ENCODE measurements around the gene AKR1C1. TPM values are rescaled to one million over a fixed set of nuclear protein-coding genes. Genes with fewer than 3 reads are reported as not detected.

Gene AKR1C1
- total and polyA plus RNA-seq, 2 donors (not counting 1 experiment from before 2014, with no cell fraction given) = 0.25 TPM; not detected in 1

- no peak overlapping the region for H3K27ac Mint-ChIP-seq
- no peaks in the 10 kb centered on the region for H3K4me1 Mint-ChIP-seq
- no peak overlapping the region for H3K4me3 Mint-ChIP-seq
- CTCF ChIA-PET = no interaction called here
- intact Hi-C loops (cut with micrococcal nuclease) = no loop called here
- no peak overlapping the region for H3K4me2 ChIP-seq (replicated peaks; ENCODE audit: low read depth, low read length, poor library complexity, severe bottlenecking)
- peaks cover 5% of the 10 kb centered on the region for H3K9me3 Mint-ChIP-seq (ENCODE audit: insufficient read depth)
- no peak for ATAC-seq (ENCODE audit: low read depth)
- no peaks in the 10 kb centered on the region for H3K27me3 ChIP-seq (replicated peaks in 1 of 4; ENCODE audit: control extremely low read depth in 1 of 4, control insufficient read depth in 3 of 4, insufficient read depth in 4 of 4, low read length in 3 of 4)
- TF ChIP-seq EZH2 (IDR thresholded peaks at IDR 0.05; ENCODE audit: borderline replicate concordance, insufficient read depth, low read depth, low read length, poor library complexity, severe bottlenecking) (no peak), CTCF (IDR thresholded peaks at IDR 0.05) (no peak)
- POLR2A ChIA-PET = no interaction called here
- H3K27ac ChIP-seq (ENCODE audit: low read length in 2 of 2) = no peak overlapping the region
- no peaks in the 10 kb centered on the region for H3K36me3 ChIP-seq (replicated peaks in 1 of 2; ENCODE audit: control extremely low read depth in 1 of 2, control insufficient read depth in 1 of 2, extremely low read depth in 1 of 2, insufficient read depth in 2 of 2, low read length in 1 of 2)
- no peak overlapping the region for H3K9ac ChIP-seq (ENCODE audit: low read length)
- H3K4me1 ChIP-seq (ENCODE audit: control insufficient read depth in 2 of 2, insufficient read depth in 2 of 2, low read length in 2 of 2) = no peaks in the 10 kb centered on the region
- H3K4me3 ChIP-seq (ENCODE audit: control extremely low read depth in 1 of 5, extremely low read depth in 1 of 5, insufficient read depth in 1 of 5, low read depth in 2 of 5, low read length in 4 of 5) = no peak overlapping the region
- H3K27me3 Mint-ChIP-seq = peaks cover 7% of the 10 kb centered on the region
- no peak for DNase-seq
- peaks cover 0 to 4% (median 0%) of the 10 kb centered on the region in 3 donors for H3K9me3 ChIP-seq (ENCODE audit: control extremely low read depth in 1 of 3, control insufficient read depth in 2 of 3, insufficient read depth in 1 of 3, low read length in 2 of 3)
- H3K79me2 ChIP-seq (ENCODE audit: control insufficient read depth, insufficient read depth, low read length) = no peaks in the 10 kb centered on the region
- no peaks in the 10 kb centered on the region for H4K20me1 ChIP-seq (ENCODE audit: control insufficient read depth, insufficient read depth, low read length, poor library complexity, severe bottlenecking)
- 87% methylated on average over 7 of the region's 7 CpGs for WGBS (ENCODE audit: insufficient coverage)
- H2AFZ ChIP-seq (ENCODE audit: insufficient read depth, low read depth, low read length, poor library complexity, severe bottlenecking) = no peak overlapping the region
Measured at GRCh38 chr10:4934391-4934987, 28.7 kb upstream of the AKR1C1 start.

- no peaks in the 10 kb centered on the region for H3K4me1 Mint-ChIP-seq
- POLR2A ChIA-PET = no interaction called here
- no peaks in the 10 kb centered on the region for H3K9me3 Mint-ChIP-seq (ENCODE audit: insufficient read depth)
- H4K20me1 ChIP-seq (ENCODE audit: control insufficient read depth, insufficient read depth, low read length, poor library complexity, severe bottlenecking) = no peaks in the 10 kb centered on the region
- H3K4me1 ChIP-seq (ENCODE audit: control insufficient read depth in 2 of 2, insufficient read depth in 2 of 2, low read length in 2 of 2) = no peaks in the 10 kb centered on the region
- no peak overlapping the region for H3K4me3 ChIP-seq (ENCODE audit: control extremely low read depth in 1 of 5, extremely low read depth in 1 of 5, insufficient read depth in 1 of 5, low read depth in 2 of 5, low read length in 4 of 5)
- H3K36me3 ChIP-seq (replicated peaks in 1 of 2; ENCODE audit: control extremely low read depth in 1 of 2, control insufficient read depth in 1 of 2, extremely low read depth in 1 of 2, insufficient read depth in 2 of 2, low read length in 1 of 2) = no peaks in the 10 kb centered on the region
- H3K9ac ChIP-seq (ENCODE audit: low read length) = no peak overlapping the region
- H3K27ac Mint-ChIP-seq = no peak overlapping the region
- no peak overlapping the region for H2AFZ ChIP-seq (ENCODE audit: insufficient read depth, low read depth, low read length, poor library complexity, severe bottlenecking)
- H3K4me3 Mint-ChIP-seq = no peak overlapping the region
- H3K9me3 ChIP-seq (ENCODE audit: control extremely low read depth in 1 of 3, control insufficient read depth in 2 of 3, insufficient read depth in 1 of 3, low read length in 2 of 3) = no peaks in the 10 kb centered on the region
- H3K27ac ChIP-seq (ENCODE audit: low read length in 2 of 2) = no peak overlapping the region
- intact Hi-C loops (cut with micrococcal nuclease) = no loop called here
- H3K4me2 ChIP-seq (replicated peaks; ENCODE audit: low read depth, low read length, poor library complexity, severe bottlenecking) = no peak overlapping the region
- CTCF ChIA-PET = no interaction called here
- 95% methylated on average over 18 of the region's 23 CpGs for WGBS (ENCODE audit: insufficient coverage)
- ATAC-seq (ENCODE audit: low read depth) (no peak), DNase-seq (no peak)
- H3K27me3 ChIP-seq (replicated peaks in 1 of 4; ENCODE audit: control extremely low read depth in 1 of 4, control insufficient read depth in 3 of 4, insufficient read depth in 4 of 4, low read length in 3 of 4) = no peaks in the 10 kb centered on the region
- H3K27me3 Mint-ChIP-seq = no peaks in the 10 kb centered on the region
- TF ChIP-seq EZH2 (IDR thresholded peaks at IDR 0.05; ENCODE audit: borderline replicate concordance, insufficient read depth, low read depth, low read length, poor library complexity, severe bottlenecking) (no peak), CTCF (IDR thresholded peaks at IDR 0.05) (no peak)
- H3K79me2 ChIP-seq (ENCODE audit: control insufficient read depth, insufficient read depth, low read length) = no peaks in the 10 kb centered on the region
Measured at GRCh38 chr10:4937346-4937745, 25.9 kb upstream of the AKR1C1 start.
